GM12874 (cell line): ENCODE results near the gene OR2F2.

ENCODE experiments used
- CTCF ChIP-seq: IDR thresholded peaks from 2 replicates; pipeline ENCODE4 v1.5.1; 2011; ENCODE audit warnings: low read depth, mild to moderate bottlenecking, control low read depth, low read length, moderate library complexity; ENCODE audit not compliant: insufficient read depth

Gene OR2F2

DNA sequence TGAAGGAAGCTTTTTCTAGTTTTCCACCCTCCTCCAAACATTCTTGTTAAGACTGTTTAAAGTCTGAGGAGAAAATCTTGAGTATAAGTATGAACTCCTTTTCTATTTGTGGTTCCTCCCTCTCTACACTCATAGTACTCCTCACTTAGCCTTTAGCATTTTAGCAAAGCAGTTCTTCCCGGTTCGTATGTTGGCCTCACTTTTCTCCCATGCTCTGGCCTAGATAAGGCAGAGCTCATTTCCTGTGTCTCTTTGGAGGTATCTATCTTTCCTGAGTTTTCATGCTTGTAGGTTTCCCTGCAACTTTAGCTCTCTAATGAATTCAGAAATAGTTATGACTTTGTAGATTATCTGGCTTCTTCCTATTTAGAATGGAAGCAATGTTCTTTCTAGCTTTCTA lies 13.7 kb downstream of the OR2F2 start:
- TF ChIP-seq CTCF, result no peak

DNA sequence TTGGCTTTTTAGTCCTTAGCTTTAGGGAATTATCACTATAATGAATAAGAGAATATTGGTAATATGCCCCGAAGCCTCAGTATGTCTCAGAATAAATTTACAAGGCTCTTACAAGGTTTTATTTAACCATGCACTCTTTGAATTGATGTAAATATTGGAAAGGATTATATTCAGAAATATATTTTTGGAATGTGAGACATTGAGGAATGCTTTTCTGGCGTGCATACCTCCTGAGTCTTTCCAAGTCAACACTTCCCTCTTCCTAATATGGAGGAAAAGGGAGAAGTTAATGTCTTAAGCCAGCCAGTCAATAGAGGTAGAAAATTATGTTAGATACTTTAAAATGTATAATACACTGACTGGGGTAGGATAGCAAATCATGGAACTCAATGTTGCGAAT lies 18.4 kb downstream of the OR2F2 start:
- TF ChIP-seq CTCF, result no peak

- no peak for TF ChIP-seq CTCF
These were observed 19.1 kb downstream of the OR2F2 start for GRCh38 chr7:143954135-143954534.

GRCh38 chr7:143954544-143954943 lies 19.5 kb downstream of the OR2F2 start, which contains the start of gene OR2F1:
Gene OR2F1, plus strand, starts transcription at chr7:143954844. Its CDS starts 5,127 bp downstream, at chr7:143959971.
- TF ChIP-seq CTCF, result no peak

GRCh38 chr7:143958781-143959180 lies 23.7 kb downstream of the OR2F2 start:
- no peak for TF ChIP-seq CTCF

GRCh38 chr7:143960813-143961610 lies 26.0 kb downstream of the OR2F2 start:
- TF ChIP-seq CTCF, result no peak

- TF ChIP-seq CTCF, result no peak
These were observed 30.2 kb downstream of the OR2F2 start for GRCh38 chr7:143965280-143965679.
